Measurements from ENCODE around the gene CCDC178.

The CCDC178 gene

GRCh38 chr18:33090461-33090860 lies 350.1 kb downstream of the CCDC178 start:
- no peaks in the 10 kb centered on the region for H3K27me3 ChIP-seq (replicated peaks in 2 of 5; ENCODE audit: control insufficient read depth in 4 of 5, insufficient read depth in 5 of 5, low read length in 4 of 5)
- no peaks in the 10 kb centered on the region for H3K9me3 ChIP-seq (ENCODE audit: control extremely low read depth in 1 of 5, control insufficient read depth in 4 of 5, insufficient read depth in 2 of 5, low read depth in 1 of 5, low read length in 4 of 5)
- no peak overlapping the region for H3K27ac ChIP-seq (ENCODE audit: insufficient read depth in 1 of 2, low read depth in 1 of 2, low read length in 2 of 2, poor library complexity in 1 of 2, severe bottlenecking in 2 of 2)
- H3K36me3 ChIP-seq (ENCODE audit: control insufficient read depth in 4 of 4, insufficient read depth in 4 of 4, low read length in 3 of 4): no peaks in the 10 kb centered on the region
- no peak overlapping the region for H3K4me3 ChIP-seq (ENCODE audit: control insufficient read depth in 1 of 7, extremely low read depth in 1 of 7, insufficient read depth in 4 of 7, low read depth in 2 of 7, low read length in 6 of 7)
- no peaks in the 10 kb centered on the region for H3K4me1 ChIP-seq (ENCODE audit: control extremely low read depth in 1 of 4, control insufficient read depth in 4 of 4, insufficient read depth in 4 of 4, low read length in 3 of 4)
- ChIA-PET POLR2A (no interaction called here), CTCF (no interaction called here)
- DNase-seq: no peak
- no CpG with 5 or more reads among the region's 4 CpGs for WGBS (ENCODE audit: insufficient coverage)

GRCh38 chr18:33076601-33077000 lies 363.9 kb downstream of the CCDC178 start:
- no CpG with 5 or more reads among the region's 2 CpGs for WGBS (ENCODE audit: insufficient coverage)

GRCh38 chr18:33074125-33074524 lies 366.4 kb downstream of the CCDC178 start:
- DNase-seq: no peak
- no peaks in the 10 kb centered on the region for H3K9me3 ChIP-seq (ENCODE audit: control extremely low read depth in 1 of 5, control insufficient read depth in 4 of 5, insufficient read depth in 2 of 5, low read depth in 1 of 5, low read length in 4 of 5)
- no peaks in the 10 kb centered on the region for H3K27me3 ChIP-seq (replicated peaks in 2 of 5; ENCODE audit: control insufficient read depth in 4 of 5, insufficient read depth in 5 of 5, low read length in 4 of 5)
- no peaks in the 10 kb centered on the region for H3K4me1 ChIP-seq (ENCODE audit: control extremely low read depth in 1 of 4, control insufficient read depth in 4 of 4, insufficient read depth in 4 of 4, low read length in 3 of 4)
- no peaks in the 10 kb centered on the region for H3K36me3 ChIP-seq (ENCODE audit: control insufficient read depth in 4 of 4, insufficient read depth in 4 of 4, low read length in 3 of 4)
- ChIA-PET POLR2A (no interaction called here), CTCF (no interaction called here)
- no CpG with 5 or more reads among the region's 3 CpGs for WGBS (ENCODE audit: insufficient coverage)
- no peak overlapping the region for H3K4me3 ChIP-seq (ENCODE audit: control insufficient read depth in 1 of 7, extremely low read depth in 1 of 7, insufficient read depth in 4 of 7, low read depth in 2 of 7, low read length in 6 of 7)
- H3K27ac ChIP-seq (ENCODE audit: insufficient read depth in 1 of 2, low read depth in 1 of 2, low read length in 2 of 2, poor library complexity in 1 of 2, severe bottlenecking in 2 of 2): no peak overlapping the region

More at GRCh38 chr18:33076601-33077000, 363.9 kb downstream of the CCDC178 start:
- Histone ChIP-seq H3K36me3 (ENCODE audit: control insufficient read depth in 4 of 4, insufficient read depth in 4 of 4, low read length in 3 of 4) (no peaks in the 10 kb centered on the region), H3K4me3 (ENCODE audit: control insufficient read depth in 1 of 7, extremely low read depth in 1 of 7, insufficient read depth in 4 of 7, low read depth in 2 of 7, low read length in 6 of 7) (no peak overlapping the region), H3K4me1 (ENCODE audit: control extremely low read depth in 1 of 4, control insufficient read depth in 4 of 4, insufficient read depth in 4 of 4, low read length in 3 of 4) (no peaks in the 10 kb centered on the region), H3K27me3 (replicated peaks in 2 of 5; ENCODE audit: control insufficient read depth in 4 of 5, insufficient read depth in 5 of 5, low read length in 4 of 5) (no peaks in the 10 kb centered on the region), H3K9me3 (ENCODE audit: control extremely low read depth in 1 of 5, control insufficient read depth in 4 of 5, insufficient read depth in 2 of 5, low read depth in 1 of 5, low read length in 4 of 5) (no peaks in the 10 kb centered on the region), H3K27ac (ENCODE audit: insufficient read depth in 1 of 2, low read depth in 1 of 2, low read length in 2 of 2, poor library complexity in 1 of 2, severe bottlenecking in 2 of 2) (no peak overlapping the region)
- DNase-seq: no peak
- POLR2A ChIA-PET: no interaction called here
- CTCF ChIA-PET: interaction anchor here (1.5 kb wide), 1 partner anchor 11 kb away, joined by 3 read pairs; no protein-coding TSS in a partner anchor

GRCh38 chr18:33062834-33063364 lies 377.6 kb downstream of the CCDC178 start:
- Histone ChIP-seq H3K4me1 (ENCODE audit: control extremely low read depth in 1 of 4, control insufficient read depth in 4 of 4, insufficient read depth in 4 of 4, low read length in 3 of 4) (no peaks in the 10 kb centered on the region), H3K4me3 (ENCODE audit: control insufficient read depth in 1 of 7, extremely low read depth in 1 of 7, insufficient read depth in 4 of 7, low read depth in 2 of 7, low read length in 6 of 7) (no peak overlapping the region), H3K27me3 (replicated peaks in 2 of 5; ENCODE audit: control insufficient read depth in 4 of 5, insufficient read depth in 5 of 5, low read length in 4 of 5) (no peaks in the 10 kb centered on the region), H3K9me3 (ENCODE audit: control extremely low read depth in 1 of 5, control insufficient read depth in 4 of 5, insufficient read depth in 2 of 5, low read depth in 1 of 5, low read length in 4 of 5) (no peaks in the 10 kb centered on the region), H3K36me3 (ENCODE audit: control insufficient read depth in 4 of 4, insufficient read depth in 4 of 4, low read length in 3 of 4) (no peaks in the 10 kb centered on the region), H3K27ac (ENCODE audit: insufficient read depth in 1 of 2, low read depth in 1 of 2, low read length in 2 of 2, poor library complexity in 1 of 2, severe bottlenecking in 2 of 2) (no peak overlapping the region)
- ChIA-PET CTCF (interaction anchor here (2.0 kb wide), 1 partner anchor 16 kb away, joined by 5 read pairs; no protein-coding TSS in a partner anchor), POLR2A (no interaction called here)
- DNase-seq: no peak
- 97% methylated on average over 6 of the region's 6 CpGs for WGBS (ENCODE audit: insufficient coverage)

- Histone ChIP-seq H3K4me1 (ENCODE audit: control extremely low read depth in 1 of 4, control insufficient read depth in 4 of 4, insufficient read depth in 4 of 4, low read length in 3 of 4) (no peaks in the 10 kb centered on the region), H3K27ac (ENCODE audit: insufficient read depth in 1 of 2, low read depth in 1 of 2, low read length in 2 of 2, poor library complexity in 1 of 2, severe bottlenecking in 2 of 2) (no peak overlapping the region), H3K27me3 (replicated peaks in 2 of 5; ENCODE audit: control insufficient read depth in 4 of 5, insufficient read depth in 5 of 5, low read length in 4 of 5) (no peaks in the 10 kb centered on the region), H3K4me3 (ENCODE audit: control insufficient read depth in 1 of 7, extremely low read depth in 1 of 7, insufficient read depth in 4 of 7, low read depth in 2 of 7, low read length in 6 of 7) (no peak overlapping the region), H3K9me3 (ENCODE audit: control extremely low read depth in 1 of 5, control insufficient read depth in 4 of 5, insufficient read depth in 2 of 5, low read depth in 1 of 5, low read length in 4 of 5) (no peaks in the 10 kb centered on the region), H3K36me3 (ENCODE audit: control insufficient read depth in 4 of 4, insufficient read depth in 4 of 4, low read length in 3 of 4) (no peaks in the 10 kb centered on the region)
- WGBS (ENCODE audit: insufficient coverage): no CpG with 5 or more reads among the region's 2 CpGs
- ChIA-PET POLR2A (no interaction called here), CTCF (interaction anchor here (0.6 kb wide), 1 partner anchor 18 kb away, joined by 3 read pairs; no protein-coding TSS in a partner anchor)
- no peak for DNase-seq
Measured at GRCh38 chr18:33052886-33053285, 387.6 kb downstream of the CCDC178 start.

GRCh38 chr18:33051407-33051806 lies 389.1 kb downstream of the CCDC178 start:
- Histone ChIP-seq H3K9me3 (ENCODE audit: control extremely low read depth in 1 of 5, control insufficient read depth in 4 of 5, insufficient read depth in 2 of 5, low read depth in 1 of 5, low read length in 4 of 5) (no peaks in the 10 kb centered on the region), H3K27ac (ENCODE audit: insufficient read depth in 1 of 2, low read depth in 1 of 2, low read length in 2 of 2, poor library complexity in 1 of 2, severe bottlenecking in 2 of 2) (no peak overlapping the region), H3K4me3 (ENCODE audit: control insufficient read depth in 1 of 7, extremely low read depth in 1 of 7, insufficient read depth in 4 of 7, low read depth in 2 of 7, low read length in 6 of 7) (no peak overlapping the region), H3K36me3 (ENCODE audit: control insufficient read depth in 4 of 4, insufficient read depth in 4 of 4, low read length in 3 of 4) (no peaks in the 10 kb centered on the region), H3K27me3 (replicated peaks in 2 of 5; ENCODE audit: control insufficient read depth in 4 of 5, insufficient read depth in 5 of 5, low read length in 4 of 5) (no peaks in the 10 kb centered on the region), H3K4me1 (ENCODE audit: control extremely low read depth in 1 of 4, control insufficient read depth in 4 of 4, insufficient read depth in 4 of 4, low read length in 3 of 4) (no peaks in the 10 kb centered on the region)
- CTCF ChIA-PET: no interaction called here
- POLR2A ChIA-PET: no interaction called here
- 100% methylated on average over 3 of the region's 5 CpGs for WGBS (ENCODE audit: insufficient coverage)
- no peak for DNase-seq

GRCh38 chr18:33040213-33040612 lies 400.3 kb downstream of the CCDC178 start:
- Histone ChIP-seq H3K9me3 (ENCODE audit: control extremely low read depth in 1 of 5, control insufficient read depth in 4 of 5, insufficient read depth in 2 of 5, low read depth in 1 of 5, low read length in 4 of 5) (peaks cover 0 to 1% (median 0%) of the 10 kb centered on the region in 5 experiments), H3K27ac (ENCODE audit: insufficient read depth in 1 of 2, low read depth in 1 of 2, low read length in 2 of 2, poor library complexity in 1 of 2, severe bottlenecking in 2 of 2) (no peak overlapping the region), H3K27me3 (replicated peaks in 2 of 5; ENCODE audit: control insufficient read depth in 4 of 5, insufficient read depth in 5 of 5, low read length in 4 of 5) (no peaks in the 10 kb centered on the region), H3K4me1 (ENCODE audit: control extremely low read depth in 1 of 4, control insufficient read depth in 4 of 4, insufficient read depth in 4 of 4, low read length in 3 of 4) (no peaks in the 10 kb centered on the region), H3K4me3 (ENCODE audit: control insufficient read depth in 1 of 7, extremely low read depth in 1 of 7, insufficient read depth in 4 of 7, low read depth in 2 of 7, low read length in 6 of 7) (no peak overlapping the region), H3K36me3 (ENCODE audit: control insufficient read depth in 4 of 4, insufficient read depth in 4 of 4, low read length in 3 of 4) (no peaks in the 10 kb centered on the region)
- no peak for DNase-seq
- POLR2A ChIA-PET: no interaction called here
- CTCF ChIA-PET: no interaction called here

Measured in common myeloid progenitor, CD34-positive (primary cell).